HFFc6 (cell line): ENCODE results near the gene ALS2. TPM values are rescaled to one million over a fixed set of nuclear protein-coding genes. Genes with fewer than 3 reads are reported as not detected.
A peak's percentile ranks its signal among the peaks of the same experiment; 100 is the strongest.

Experiments
- DNase-seq: peaks from one replicate; pipeline ENCODE4 v3.0.0-alpha.2; 2018
- H3K27ac Mint-ChIP-seq: 2 replicates; pipeline ENCODE4 v1.8.0; 2020; ENCODE audit warnings: mild to moderate bottlenecking, mixed read lengths
- H3K27me3 Mint-ChIP-seq: 2 replicates; pipeline ENCODE4 v1.8.0; 2021; ENCODE audit warnings: mild to moderate bottlenecking, moderate library complexity, mixed read lengths; ENCODE audit not compliant: insufficient read depth
- H3K36me3 Mint-ChIP-seq: 2 replicates; pipeline ENCODE4 v1.8.0; 2021; ENCODE audit warnings: low read depth, mixed read lengths
- H3K4me1 Mint-ChIP-seq: 2 replicates; pipeline ENCODE4 v1.8.0; 2020; ENCODE audit warnings: low read depth, mixed read lengths
- H3K4me3 Mint-ChIP-seq: 2 replicates; pipeline ENCODE4 v1.8.0; 2020; ENCODE audit warnings: mild to moderate bottlenecking, moderate library complexity, mixed read lengths
- H3K9me3 Mint-ChIP-seq: 2 replicates; pipeline ENCODE4 v1.8.0; 2020; ENCODE audit warnings: mild to moderate bottlenecking, mixed read lengths
- CTCF ChIP-seq: fragments of 200-600 bp; sonication (generic); IDR thresholded peaks from 2 replicates; pipeline ENCODE4 v1.5.0; 2021; ENCODE audit warnings: antibody characterized with exemption, mild to moderate bottlenecking
- total RNA-seq, 6 experiments: library from RNA; stranded (reverse); fragmentation: NEBNext Ultra II Directional; extraction: Animal tissue kit (Norgen Biotek cat#: 25700); gene quantifications; 2 replicates in 1 of 6; 3 replicates in 5 of 6; pipeline ENCODE4 v1.2.3, GENCODE V29; 2021

Gene ALS2
- total RNA-seq, 6 experiments from 2014 or later, result 44.8 to 54.0 (median 46.4) TPM

GRCh38 chr2:201785135-201785534 is 4.4 kb upstream of the ALS2 start:
- H3K27ac Mint-ChIP-seq, result no peak overlapping the region
- peaks cover 19% of the 10 kb centered on the region for H3K4me1 Mint-ChIP-seq
- DNase-seq, result no peak
- H3K9me3 Mint-ChIP-seq, result no peaks in the 10 kb centered on the region
- TF ChIP-seq CTCF, result no peak
- no peak overlapping the region for H3K4me3 Mint-ChIP-seq
- peaks cover 2% of the 10 kb centered on the region for H3K27me3 Mint-ChIP-seq
- H3K36me3 Mint-ChIP-seq, result peaks cover 2% of the 10 kb centered on the region; the same call in 1 of the 2 replicates

- H3K9me3 Mint-ChIP-seq, result no peaks in the 10 kb centered on the region
- peaks cover 23% of the 10 kb centered on the region for H3K4me1 Mint-ChIP-seq
- peaks cover 2% of the 10 kb centered on the region for H3K27me3 Mint-ChIP-seq
- no peak for TF ChIP-seq CTCF
- no peak for DNase-seq
- H3K4me3 Mint-ChIP-seq, result no peak overlapping the region
- H3K36me3 Mint-ChIP-seq, result peaks cover 6% of the 10 kb centered on the region; the same call in 1 of the 2 replicates
- H3K27ac Mint-ChIP-seq, result no peak overlapping the region
Measured at GRCh38 chr2:201784563-201784962, 3.8 kb upstream of the ALS2 start.

- Mint-ChIP-seq H3K36me3 (peaks cover 6% of the 10 kb centered on the region), H3K4me3 (peak overlapping the region; percentile 97)
Measured at GRCh38 chr2:201781557-201782051, 871 bp upstream of the ALS2 start.

GRCh38 chr2:201779901-201780673 is 646 bp downstream of the ALS2 start:
- H3K9me3 Mint-ChIP-seq, result no peaks in the 10 kb centered on the region
- peak overlapping the region; percentile 97 for H3K4me3 Mint-ChIP-seq
- H3K36me3 Mint-ChIP-seq, result peaks cover 6% of the 10 kb centered on the region
- DNase-seq, result no peak
- peaks cover 2% of the 10 kb centered on the region for H3K27me3 Mint-ChIP-seq
- TF ChIP-seq CTCF, result no peak
- H3K27ac Mint-ChIP-seq, result peak overlapping the region; percentile 98
- peaks cover 57% of the 10 kb centered on the region for H3K4me1 Mint-ChIP-seq

More at GRCh38 chr2:201781557-201782051, 871 bp upstream of the ALS2 start:
- no peak for DNase-seq
- peaks cover 2% of the 10 kb centered on the region for H3K27me3 Mint-ChIP-seq
- no peaks in the 10 kb centered on the region for H3K9me3 Mint-ChIP-seq
- peak overlapping the region; percentile 98 for H3K27ac Mint-ChIP-seq
- peaks cover 49% of the 10 kb centered on the region for H3K4me1 Mint-ChIP-seq
- TF ChIP-seq CTCF, result no peak

- H3K27ac Mint-ChIP-seq, result peak overlapping the region; percentile 61
- H3K4me1 Mint-ChIP-seq, result peaks cover 79% of the 10 kb centered on the region
Measured at GRCh38 chr2:201777869-201778268, 2.9 kb downstream of the ALS2 start.

More at GRCh38 chr2:201777869-201778268, 2.9 kb downstream of the ALS2 start:
- H3K27me3 Mint-ChIP-seq, result peaks cover 2% of the 10 kb centered on the region
- H3K9me3 Mint-ChIP-seq, result no peaks in the 10 kb centered on the region
- H3K36me3 Mint-ChIP-seq, result peaks cover 19% of the 10 kb centered on the region
- H3K4me3 Mint-ChIP-seq, result peak overlapping the region; percentile 97
- DNase-seq, result no peak
- no peak for TF ChIP-seq CTCF
